Cardiac muscle cell (in vitro differentiated cells and primary cell): Measurements from ENCODE around the gene MOB3B. TPM values are rescaled to one million over a fixed set of nuclear protein-coding genes. Genes with fewer than 3 reads are reported as not detected.

Source experiments
- DNase-seq, 2 donors: peaks; one replicate each; pipeline versions ENCODE4 v3.0.0 to v3.0.0-alpha.2; 2010 to 2017; ENCODE audit warnings: low read depth in 1 of 2, low spot score in 1 of 2
- H3K27ac ChIP-seq: fragments of 200-600 bp; sonication (generic); 2 replicates; pipeline ENCODE4 v1.5.1; 2016
- H3K27me3 ChIP-seq: fragments of 200-600 bp; sonication (generic); 2 replicates; pipeline ENCODE4 v1.6.0; 2016; ENCODE audit warnings: control low read depth
- H3K36me3 ChIP-seq: fragments of 200-600 bp; sonication (generic); 2 replicates; pipeline ENCODE4 v1.5.1; 2016; ENCODE audit warnings: control low read depth
- H3K4me1 ChIP-seq: fragments of 200-600 bp; sonication (generic); 2 replicates; pipeline ENCODE4 v1.8.1; 2017; ENCODE audit warnings: low read depth, mild to moderate bottlenecking, mixed run types
- H3K4me3 ChIP-seq: fragments of 200-600 bp; sonication (generic); 2 replicates; pipeline ENCODE4 v1.5.1; 2016; ENCODE audit warnings: mild to moderate bottlenecking
- H3K9me3 ChIP-seq: fragments of 200-600 bp; sonication (generic); 2 replicates; pipeline ENCODE4 v1.5.1; 2017; ENCODE audit warnings: low read depth, mild to moderate bottlenecking, control low read depth
- CTCF ChIP-seq: IDR thresholded peaks from 2 replicates; pipeline ENCODE4 v1.5.1; 2012; ENCODE audit warnings: low read depth, mild to moderate bottlenecking, low read length
- polyA plus RNA-seq: library from polyadenylated mRNA; unstranded; fragments of >200 nt; fragmentation: Nextera tagmentation; extraction: Ambion mirVana; gene quantifications from 2 replicates; pipeline ENCODE4 v1.2.1, GENCODE V29; 2016
- total RNA-seq: library from RNA; depleted of rRNA; stranded (reverse); fragments of >200 nt; gene quantifications from 2 replicates; pipeline ENCODE4 v1.2.3, GENCODE V29; 2016

Gene MOB3B
- total and polyA plus RNA-seq, 2 experiments from 2014 or later = 0.74 to 1.7 TPM

- H3K36me3 ChIP-seq = no peaks in the 10 kb centered on the region
- no peak for DNase-seq
- H3K9me3 ChIP-seq = no peaks in the 10 kb centered on the region
- no peak overlapping the region for H3K4me3 ChIP-seq
- no peaks in the 10 kb centered on the region for H3K27me3 ChIP-seq
- no peak overlapping the region for H3K27ac ChIP-seq
- peaks cover 17% of the 10 kb centered on the region for H3K4me1 ChIP-seq
- no peak for TF ChIP-seq CTCF
These were observed 88.5 kb downstream of the MOB3B start for GRCh38 chr9:27440888-27441740.

DNA sequence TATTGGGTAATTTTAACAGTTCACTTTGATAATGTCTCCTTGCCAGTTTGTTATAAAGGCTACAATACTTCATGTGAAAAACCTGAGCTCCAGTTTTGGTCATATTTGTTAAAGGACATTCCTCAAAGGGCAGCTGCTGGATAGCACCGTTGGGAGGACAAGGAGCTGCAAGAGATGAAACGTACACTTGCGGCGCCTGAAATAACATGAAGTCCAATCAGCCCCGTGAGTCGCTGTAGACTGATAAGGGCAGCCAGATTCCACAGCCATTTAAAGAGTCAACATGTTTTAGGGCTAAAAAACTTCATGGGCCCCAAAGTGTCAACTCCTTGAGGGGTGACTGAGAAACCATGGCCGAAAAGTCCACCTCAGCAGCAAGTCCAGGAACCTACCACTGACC lies 91.1 kb downstream of the MOB3B start:
- Histone ChIP-seq H3K27ac (no peak overlapping the region), H3K27me3 (no peaks in the 10 kb centered on the region), H3K36me3 (no peaks in the 10 kb centered on the region), H3K4me1 (peaks cover 18% of the 10 kb centered on the region), H3K4me3 (no peak overlapping the region), H3K9me3 (no peaks in the 10 kb centered on the region)
- no peak for TF ChIP-seq CTCF
- DNase-seq = no peak

GRCh38 chr9:27437652-27438373 lies 91.8 kb downstream of the MOB3B start:
- H3K36me3 ChIP-seq = no peaks in the 10 kb centered on the region
- no peak for DNase-seq
- no peak overlapping the region for H3K4me3 ChIP-seq
- no peak for TF ChIP-seq CTCF
- H3K9me3 ChIP-seq = no peaks in the 10 kb centered on the region
- H3K4me1 ChIP-seq = peaks cover 18% of the 10 kb centered on the region
- no peaks in the 10 kb centered on the region for H3K27me3 ChIP-seq
- H3K27ac ChIP-seq = no peak overlapping the region

- H3K27ac ChIP-seq = no peak overlapping the region
- TF ChIP-seq CTCF = no peak
- H3K27me3 ChIP-seq = no peaks in the 10 kb centered on the region
- H3K36me3 ChIP-seq = no peaks in the 10 kb centered on the region
- no peak for DNase-seq
- H3K9me3 ChIP-seq = no peaks in the 10 kb centered on the region
- no peak overlapping the region for H3K4me3 ChIP-seq
- H3K4me1 ChIP-seq = peaks cover 31% of the 10 kb centered on the region
These were observed 93.4 kb downstream of the MOB3B start for GRCh38 chr9:27436234-27436633.

DNA sequence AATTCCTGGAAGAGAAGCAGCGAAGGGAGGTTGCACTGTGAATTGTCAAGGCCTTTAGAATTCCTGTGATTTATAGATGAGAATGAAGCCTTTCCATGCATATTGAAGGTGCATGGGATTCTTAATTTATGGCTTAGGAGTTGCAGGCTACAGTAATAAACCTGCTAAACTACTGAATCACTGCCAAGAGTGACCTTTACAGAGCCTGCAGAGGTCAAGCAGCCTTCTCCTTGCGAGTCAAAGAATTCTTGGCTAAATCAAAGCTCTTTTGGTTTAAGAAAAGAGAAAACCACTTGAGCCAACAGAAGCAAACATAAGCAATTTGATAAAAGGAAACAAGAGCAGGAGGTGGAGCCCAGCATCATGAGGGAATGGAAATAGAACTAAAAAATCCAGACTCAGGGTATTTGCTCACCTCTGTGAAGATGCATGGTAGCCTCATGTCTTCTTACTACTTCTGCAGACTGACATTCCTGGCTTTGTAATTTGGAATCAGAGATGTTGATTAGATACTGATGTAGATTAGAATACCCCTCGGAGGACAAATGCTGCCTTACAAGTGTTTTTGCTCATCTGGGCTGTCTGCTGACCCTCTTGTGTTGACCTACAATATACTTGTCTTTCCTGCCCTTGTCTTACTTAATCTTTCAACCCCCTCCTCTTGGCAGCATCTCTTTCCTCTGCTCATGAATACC lies 95.8 kb downstream of the MOB3B start:
- Histone ChIP-seq H3K9me3 (no peaks in the 10 kb centered on the region), H3K27me3 (no peaks in the 10 kb centered on the region), H3K4me3 (no peak overlapping the region), H3K36me3 (no peaks in the 10 kb centered on the region), H3K27ac (no peak overlapping the region), H3K4me1 (peaks cover 33% of the 10 kb centered on the region)
- DNase-seq = no peak
- TF ChIP-seq CTCF = no peak
